Activated gamma-delta T cell treated with anti-CD3 and anti-CD28 coated beads, Interleukin-2, amount 50 U/mL, for 16 hours (primary cell): ENCODE measurements around the gene NXN.
"Not testable (repeated sequence)": the region's sequence is repeated elsewhere in the genome, so short reads cannot be mapped to it uniquely, and the experiment has no call there.

ENCODE experiments used
- DNase-seq: peaks from one replicate; pipeline ENCODE4 v3.0.0-alpha.2; 2020; ENCODE audit warnings: low read depth

The NXN gene

DNA sequence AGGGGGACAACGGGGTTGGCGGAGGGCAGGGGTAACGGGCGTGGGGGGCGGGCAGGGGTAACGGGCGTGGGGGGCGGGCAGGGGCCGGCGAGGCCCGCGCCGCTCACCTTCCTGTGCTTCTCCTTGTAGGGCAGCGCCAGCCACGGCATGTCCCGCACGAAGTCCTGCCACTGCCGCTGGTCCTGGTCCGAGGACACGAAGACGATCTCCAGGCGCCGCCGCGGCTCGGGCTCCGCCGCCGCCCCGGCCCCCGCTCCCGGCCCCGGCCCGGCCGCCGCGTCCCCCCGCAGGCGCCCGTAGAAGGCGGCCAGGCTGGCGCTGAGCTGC is 401 bp downstream of the NXN start:
- DNase-seq = no peak

DNA sequence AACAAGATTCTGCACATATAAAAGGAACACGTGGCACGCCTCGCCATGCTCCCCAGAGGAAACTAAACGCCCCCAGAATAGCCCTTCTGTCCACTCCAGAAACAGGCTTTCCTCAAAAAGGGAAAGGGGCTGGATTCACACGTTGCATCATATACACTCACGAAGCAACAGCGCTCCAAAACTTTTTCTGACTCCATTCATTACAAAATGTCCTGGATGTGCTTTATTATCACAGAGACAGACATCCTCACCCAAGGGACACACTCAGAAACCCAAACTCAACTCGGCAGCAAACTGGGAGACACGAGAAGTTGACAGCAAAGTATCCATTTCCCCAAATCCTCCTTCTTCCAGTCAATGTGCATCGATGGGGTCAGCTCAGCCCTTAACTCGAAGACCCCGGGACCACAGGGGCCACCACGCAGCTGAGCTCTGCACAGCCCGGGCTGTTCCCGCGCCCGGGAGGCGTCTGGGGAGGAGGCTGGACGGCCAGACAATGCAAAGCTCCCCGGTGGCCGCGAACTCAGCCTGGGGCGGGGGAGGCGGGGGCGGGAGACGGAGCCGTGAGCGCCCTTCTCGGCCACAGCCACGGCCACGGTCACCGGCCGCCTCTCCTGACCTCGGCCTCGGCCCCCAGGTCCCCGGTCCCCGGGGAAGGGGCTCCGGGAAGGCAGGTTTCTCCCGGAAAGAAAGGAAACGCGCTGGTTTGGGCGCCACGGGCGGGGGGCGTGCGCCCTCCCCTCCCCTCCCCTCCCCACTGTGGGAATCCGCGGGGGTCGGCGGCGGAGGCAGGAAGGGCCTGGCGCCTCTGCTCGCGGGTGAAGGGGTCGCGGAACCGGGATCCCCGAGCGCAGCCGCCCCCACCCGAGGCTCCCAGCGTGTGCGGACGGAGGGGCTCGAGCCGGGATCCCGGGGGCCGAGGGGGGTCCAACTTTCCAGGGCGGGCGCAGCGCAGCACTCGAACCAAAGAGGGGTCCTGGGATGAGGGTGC is 1.2 kb downstream of the NXN start:
- no peak for DNase-seq

DNA sequence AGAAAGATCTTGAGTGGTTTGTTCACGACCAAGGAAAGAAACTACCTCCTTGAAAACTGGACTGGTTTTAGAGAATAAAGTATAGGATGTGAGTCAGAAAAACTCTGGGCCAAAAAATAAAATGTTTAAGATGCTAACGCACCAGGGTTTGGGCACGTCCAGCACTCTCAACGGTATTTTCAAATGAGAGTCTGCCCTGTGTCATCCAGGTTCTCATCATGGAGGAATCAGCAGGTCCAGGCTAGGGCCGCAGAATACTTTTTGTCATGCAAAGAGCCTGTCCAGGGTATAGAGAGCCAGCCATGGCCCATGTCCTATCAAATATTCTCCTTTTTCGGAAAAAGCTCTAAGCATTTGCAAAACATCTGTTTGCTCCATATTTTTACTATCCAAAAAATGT is 2.4 kb downstream of the NXN start:
- DNase-seq = no peak

DNA sequence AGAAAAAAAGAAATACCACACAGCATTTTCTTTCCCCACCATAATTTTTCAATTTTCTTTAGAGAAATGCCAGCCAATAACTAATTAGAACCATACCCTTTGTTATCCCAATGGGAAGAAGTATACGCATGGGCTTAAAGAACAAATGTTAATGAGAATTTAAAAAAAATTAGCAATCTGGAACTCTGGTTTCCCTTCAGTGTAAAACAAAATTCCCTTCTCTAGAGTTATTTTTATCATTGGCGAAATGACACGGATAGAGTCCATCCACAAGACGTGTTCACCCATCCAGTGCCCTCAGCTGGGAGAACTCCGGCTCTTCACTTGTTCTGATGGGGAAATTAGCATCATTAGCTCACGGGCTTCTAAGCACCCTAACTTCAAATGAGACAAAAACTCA is 3.3 kb downstream of the NXN start:
- DNase-seq = no peak

DNA sequence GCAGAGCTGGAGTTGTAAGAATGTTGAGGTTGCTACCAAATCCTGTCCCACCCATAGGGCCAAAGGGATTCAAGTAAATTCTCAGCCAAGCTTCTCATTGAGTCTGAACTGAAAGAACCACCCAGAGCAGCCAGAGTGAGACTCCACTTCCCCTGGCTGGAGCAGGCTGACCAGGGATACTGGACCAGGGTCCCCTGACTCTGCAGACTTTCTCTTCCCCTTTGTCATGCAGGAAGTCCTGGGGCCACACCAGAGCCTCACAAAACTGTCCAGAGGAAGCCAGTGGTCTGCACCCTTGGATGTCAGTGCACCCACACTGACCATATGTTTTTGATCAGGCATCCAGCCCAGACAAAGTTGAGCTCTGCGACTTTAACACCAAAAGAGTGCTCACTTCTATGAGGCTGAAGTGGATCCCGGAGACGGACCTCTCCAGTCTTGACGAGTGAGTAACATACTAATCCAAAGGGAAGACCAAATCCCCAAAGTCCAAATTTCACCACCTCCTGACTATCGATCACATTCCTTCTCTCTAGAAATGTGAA is 4.1 kb downstream of the NXN start:
- no peak for DNase-seq

DNA sequence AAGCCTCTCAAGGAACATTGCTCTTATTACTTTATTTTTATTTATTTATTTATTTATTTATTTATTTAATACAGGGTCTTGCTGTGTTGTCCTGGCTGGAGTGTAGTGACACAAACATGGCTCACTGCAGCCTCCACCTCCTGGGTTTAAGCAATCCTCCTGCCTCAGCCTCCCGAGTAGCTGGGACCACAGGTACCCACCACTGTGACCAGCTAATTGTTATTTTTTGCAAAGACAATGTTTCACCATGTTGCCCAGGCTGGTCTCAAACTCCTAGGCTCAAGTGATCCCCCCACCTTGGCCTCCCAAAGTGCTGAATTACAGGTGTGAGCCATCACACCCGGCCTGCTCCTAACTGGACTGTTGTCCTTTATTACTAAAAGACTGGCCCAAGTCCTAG is 4.8 kb downstream of the NXN start:
- not testable (repeated sequence) for DNase-seq

DNA sequence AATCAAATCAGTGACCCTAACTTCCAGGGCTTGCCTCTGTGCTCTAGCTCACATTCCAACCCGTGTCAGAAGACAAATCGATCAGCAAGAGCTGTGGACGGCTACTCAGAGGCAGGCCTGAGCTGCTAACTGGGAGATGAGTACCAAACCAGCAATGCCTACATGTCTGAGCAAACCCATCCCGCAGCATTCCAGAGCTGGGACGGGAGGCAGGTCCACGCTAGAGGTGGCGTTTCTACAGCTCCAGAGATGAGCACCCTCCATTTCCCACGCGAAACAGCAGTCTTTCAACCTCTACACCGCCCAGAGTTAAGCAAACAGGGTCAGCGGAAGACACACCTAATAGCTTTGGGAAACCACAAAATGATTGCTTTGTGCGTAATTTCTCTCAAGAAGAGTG is 6.5 kb downstream of the NXN start:
- DNase-seq = no peak

DNA sequence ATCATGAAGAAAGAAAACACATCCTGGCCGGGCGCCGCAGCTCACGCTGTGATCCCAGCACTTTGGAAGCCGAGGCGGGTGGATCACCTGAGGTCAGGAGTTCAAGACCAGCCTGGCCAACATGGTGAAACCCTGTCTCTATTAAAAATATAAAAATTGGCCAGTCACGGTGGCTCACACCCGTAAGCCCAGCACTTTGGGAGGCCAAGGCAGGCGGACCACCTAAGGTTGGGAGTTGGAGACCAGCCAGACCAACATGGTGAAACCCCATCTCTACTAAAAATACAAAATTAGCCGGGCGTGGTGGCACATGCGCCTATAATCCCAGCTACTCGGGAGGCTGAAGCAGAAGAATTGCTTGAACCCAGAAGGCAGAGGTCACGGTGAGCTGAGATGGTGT is 7.7 kb downstream of the NXN start:
- not testable (repeated sequence) for DNase-seq

DNA sequence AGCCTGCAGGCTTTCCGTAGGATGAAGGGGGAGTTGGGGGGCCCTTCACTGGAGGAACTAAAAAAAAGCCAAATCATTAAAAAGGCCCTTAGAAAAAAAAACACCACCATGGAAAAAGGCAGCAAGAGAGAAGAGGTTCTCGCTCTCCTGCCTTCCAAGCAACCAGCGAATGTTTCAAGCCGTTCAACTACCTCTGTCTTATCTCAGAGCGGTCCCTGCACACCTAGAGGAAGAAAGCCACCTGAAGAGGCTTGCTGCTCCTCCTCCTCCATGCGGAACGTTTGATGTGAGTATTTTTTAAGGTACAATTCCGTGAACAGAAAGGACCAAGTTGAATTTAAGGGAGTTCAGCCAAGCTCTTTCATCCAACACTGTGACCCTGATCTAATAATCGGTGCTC is 9.2 kb downstream of the NXN start:
- no peak for DNase-seq

DNA sequence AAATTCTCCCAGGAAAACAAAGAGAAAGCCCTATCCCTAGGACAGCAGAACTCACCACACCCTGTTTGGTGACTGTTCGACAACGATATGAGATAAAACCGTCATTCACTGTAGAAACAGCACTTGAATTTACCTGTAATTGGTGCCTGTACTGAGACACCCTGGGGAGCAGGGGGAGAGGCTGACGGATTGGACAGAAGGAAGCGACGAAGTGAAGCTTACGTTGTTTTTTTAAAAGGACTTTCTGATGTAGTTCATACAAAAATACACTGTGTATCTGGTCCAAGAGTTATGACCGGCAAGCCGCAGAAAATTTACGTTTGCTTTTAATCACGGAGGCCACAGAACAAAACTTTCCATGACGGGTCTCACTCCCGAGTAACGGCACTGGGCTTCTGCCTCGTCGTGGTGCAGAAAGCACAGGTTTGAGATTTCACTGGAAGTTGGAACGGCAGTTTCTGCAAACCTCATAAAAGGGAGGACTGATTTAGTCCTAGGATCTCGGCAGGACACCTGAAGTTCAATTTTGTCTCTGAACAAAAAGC is 9.7 kb downstream of the NXN start:
- no peak for DNase-seq

DNA sequence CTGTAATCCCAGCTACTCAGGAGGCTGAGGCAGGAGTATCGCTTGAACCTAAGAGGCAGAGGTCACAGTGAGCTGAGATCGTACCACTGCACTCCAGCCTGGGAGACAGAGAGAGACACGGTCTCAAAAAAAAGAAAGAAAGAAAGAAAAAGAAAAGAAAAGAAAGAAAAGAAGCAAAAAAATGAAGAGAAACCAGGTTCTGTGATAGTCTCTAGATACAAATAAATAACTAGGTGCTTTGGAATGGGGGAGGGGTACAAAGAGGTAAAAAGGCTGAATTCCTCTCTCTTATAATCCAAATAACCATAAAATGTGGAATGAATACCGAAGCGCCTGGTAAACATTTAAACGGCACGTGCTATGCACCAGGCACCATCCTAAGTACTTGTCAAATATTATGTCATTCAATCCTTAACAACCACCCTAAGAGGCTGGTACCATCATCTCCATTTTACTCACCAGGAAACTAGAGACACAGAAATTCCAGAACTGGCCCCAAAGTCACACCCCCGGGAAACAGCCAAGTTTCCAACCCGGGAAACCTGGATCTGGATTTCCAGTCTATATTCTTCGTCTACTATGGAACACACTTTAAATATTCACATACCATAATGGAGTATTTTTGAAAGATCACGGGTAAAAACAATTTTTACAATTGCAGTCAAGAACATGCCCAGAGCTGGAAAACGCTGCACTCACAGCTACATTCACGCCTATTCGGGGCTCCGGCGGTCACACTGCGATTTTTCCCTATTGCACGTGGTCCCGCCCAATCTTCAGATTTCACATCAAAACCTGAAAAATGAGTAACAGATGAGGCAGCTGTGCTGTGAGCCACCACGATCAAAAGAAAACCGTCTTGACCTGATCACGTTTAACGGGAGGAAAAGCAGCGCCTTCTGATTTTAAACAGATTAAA is 10.5 kb downstream of the NXN start:
- no peak for DNase-seq

DNA sequence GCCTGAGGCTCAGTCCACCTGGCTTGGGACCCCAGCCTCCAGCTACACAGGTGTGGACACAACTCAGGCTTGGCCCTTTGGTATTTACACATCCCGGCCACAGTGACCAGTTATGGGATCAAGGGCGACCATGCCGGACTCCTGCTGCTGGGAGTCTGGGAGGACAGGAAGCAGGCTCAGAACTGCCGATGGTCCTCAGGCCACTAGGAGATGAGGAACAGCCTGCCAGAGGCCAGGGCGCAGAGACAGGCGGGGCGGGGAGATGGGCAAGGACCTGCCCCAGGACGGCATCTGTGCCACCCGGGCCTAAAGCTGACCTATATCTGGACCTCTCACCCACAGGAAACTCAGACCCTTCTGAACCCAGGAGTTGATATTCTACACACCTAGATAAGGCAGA is 12.5 kb downstream of the NXN start:
- DNase-seq = no peak

DNA sequence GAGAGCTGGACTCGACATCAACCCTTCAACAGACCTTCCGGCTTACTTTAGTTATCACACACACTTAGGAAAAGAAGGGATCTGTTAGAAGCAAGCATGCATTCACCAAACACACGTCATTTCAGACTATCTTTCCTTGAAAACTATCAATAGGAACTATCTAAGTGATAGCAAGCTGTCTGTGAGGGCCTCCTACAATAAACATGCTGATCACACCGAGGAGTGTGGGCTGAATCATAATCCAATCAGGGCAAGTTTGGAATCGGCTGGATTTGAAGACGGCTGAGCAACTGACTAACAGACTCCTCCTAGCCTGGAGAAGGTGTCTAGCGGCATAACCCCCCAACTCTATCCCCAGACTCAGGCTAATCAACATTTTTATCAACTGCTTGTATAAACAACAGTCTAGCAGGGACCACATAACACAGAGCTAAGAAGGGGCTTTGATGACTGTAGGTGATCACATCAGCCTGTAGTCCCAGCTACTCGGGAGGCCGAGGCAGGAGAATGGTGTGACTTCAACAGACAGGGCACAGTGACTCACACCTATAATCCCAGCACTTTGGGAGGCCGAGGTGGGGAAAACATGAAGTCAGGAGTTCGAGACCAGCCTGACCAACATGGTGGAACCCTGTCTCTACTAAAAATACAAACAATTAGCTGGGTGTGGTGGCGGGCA is 14.1 kb downstream of the NXN start:
- no peak for DNase-seq

DNA sequence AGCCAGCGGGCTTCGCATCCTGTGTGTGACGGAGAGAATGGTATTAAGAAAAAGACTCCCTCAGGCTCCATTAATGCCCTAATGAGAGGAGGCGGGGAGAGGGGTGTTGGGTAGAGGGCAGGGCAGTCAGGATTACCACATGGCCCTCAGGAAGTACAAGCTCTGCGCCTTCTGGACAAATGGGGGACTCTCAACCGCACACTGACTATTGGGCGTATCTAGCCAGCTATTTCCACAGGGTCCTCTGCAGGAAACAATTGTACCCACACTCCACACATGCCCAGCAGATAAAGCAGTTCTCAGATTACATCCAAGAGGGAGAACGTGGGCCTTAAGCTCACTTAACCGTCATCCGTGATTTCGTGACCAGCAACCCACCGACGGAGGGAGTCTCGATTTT is 14.7 kb downstream of the NXN start:
- DNase-seq = no peak

DNA sequence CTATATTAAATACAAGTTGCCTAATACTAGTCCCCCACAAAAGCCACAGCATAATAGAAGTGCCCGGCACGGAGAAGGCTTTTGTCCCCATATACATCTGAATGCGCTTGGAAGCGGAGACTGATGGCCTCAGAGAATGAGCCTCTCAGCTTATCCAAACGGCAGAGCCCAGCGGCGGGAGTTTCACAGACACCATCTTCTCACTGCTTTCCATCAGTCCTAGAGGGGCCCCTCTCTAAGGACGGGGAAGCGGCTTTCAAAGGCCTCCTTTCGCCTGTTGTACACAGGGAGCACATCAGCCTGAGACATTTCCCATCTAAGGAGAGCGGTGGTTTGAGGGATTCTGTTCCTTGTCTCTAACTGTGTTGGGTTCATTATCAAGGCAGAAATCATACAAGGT is 16.9 kb downstream of the NXN start:
- DNase-seq = no peak

DNA sequence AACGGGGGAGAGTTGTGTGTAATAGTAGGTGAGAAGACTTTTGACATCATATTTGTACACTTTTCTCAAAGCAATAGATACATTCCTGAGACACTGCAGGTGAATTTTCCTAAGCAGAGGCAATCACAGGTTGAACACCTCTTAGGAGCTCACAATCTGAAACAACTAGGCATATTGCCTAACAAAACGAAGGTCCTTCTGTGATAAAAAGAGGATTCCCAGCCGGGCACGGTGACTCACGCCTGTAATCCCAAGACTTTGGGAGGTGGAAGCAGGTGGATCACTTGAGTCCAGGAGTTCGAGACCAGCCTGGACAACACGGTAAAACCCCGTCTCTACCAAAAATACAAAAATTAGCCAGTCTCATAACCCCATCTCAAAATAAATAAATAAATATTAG is 17.4 kb downstream of the NXN start:
- no peak for DNase-seq

DNA sequence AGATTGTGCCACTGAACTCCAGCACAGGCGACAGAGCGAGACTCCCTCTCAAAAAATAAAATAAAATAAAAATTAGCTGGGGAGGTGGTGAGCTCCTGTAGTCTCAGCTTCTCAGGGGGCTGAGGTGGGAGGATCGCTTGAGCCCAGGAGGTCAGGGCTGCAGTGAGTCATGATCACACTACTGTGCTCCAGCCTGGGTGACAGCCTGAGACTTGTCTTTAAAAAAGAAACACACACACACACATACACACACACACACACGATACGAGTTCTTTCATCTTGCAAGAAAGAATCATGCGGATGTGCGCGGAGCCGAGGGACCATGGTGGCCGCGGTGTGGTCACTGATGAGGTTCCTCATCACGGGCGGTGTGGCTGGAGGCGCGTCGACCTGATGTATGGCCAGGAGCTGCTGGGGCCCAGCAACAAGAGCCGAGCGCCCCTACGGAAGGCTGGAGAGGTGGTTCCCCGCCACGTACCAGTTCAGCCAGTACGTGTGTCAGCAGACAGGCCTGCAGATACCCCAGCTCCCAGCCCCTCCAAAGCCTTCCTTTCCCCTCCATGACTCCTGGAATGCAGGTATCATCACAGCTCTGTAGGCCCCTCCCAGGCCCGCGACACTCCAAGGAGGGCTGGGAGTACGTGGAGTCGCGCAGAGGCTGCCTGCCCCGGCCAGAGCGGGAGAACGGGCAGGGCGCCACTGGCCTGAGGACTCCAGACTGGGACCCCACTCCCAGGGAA is 20.7 kb downstream of the NXN start:
- DNase-seq = no peak

DNA sequence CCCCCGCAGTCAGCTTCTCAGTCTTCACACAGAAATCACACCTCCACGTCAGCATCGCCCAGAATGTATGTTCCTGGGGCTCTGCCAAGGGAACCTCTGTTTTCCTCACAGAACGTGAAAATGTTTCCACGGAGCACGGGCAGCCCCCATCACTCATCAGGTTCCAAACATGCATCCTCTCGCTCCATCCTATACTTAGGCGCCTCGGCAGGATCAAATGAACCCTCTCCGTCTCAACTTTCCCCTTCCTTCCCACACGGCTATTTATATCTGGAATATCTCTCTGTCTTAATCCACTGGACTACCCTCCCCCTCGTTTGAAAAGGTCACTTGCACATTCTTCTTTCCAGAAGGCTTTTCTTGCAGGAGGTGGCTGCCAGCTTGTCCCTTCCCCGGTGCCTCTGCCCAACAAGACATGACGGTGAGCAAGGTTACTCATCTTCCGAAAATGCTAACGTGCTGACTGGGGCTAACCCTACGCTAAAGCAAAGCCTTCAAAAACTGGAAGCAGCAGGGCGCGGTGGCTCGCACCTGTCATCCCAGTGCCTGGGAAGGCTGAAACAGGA is 21.6 kb downstream of the NXN start:
- DNase-seq = no peak

DNA sequence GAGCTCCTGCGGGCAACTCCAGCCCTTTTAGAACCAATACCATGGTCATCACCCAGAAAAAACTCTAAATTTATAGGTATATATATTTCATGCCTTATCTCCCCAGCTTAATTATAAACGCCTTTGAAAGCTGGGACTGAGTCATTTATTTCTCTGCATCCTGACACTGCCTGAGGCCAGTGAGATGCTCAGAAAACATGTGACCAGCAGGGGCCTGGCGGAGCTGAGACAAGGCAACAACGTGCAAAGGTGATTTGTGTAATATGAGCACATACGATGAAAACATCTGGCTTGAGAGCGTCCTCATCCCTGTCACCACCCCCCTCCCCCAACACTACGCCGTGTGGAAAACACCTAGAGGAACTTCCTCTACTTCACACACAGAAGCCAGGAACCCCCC is 22.7 kb downstream of the NXN start:
- DNase-seq = no peak

DNA sequence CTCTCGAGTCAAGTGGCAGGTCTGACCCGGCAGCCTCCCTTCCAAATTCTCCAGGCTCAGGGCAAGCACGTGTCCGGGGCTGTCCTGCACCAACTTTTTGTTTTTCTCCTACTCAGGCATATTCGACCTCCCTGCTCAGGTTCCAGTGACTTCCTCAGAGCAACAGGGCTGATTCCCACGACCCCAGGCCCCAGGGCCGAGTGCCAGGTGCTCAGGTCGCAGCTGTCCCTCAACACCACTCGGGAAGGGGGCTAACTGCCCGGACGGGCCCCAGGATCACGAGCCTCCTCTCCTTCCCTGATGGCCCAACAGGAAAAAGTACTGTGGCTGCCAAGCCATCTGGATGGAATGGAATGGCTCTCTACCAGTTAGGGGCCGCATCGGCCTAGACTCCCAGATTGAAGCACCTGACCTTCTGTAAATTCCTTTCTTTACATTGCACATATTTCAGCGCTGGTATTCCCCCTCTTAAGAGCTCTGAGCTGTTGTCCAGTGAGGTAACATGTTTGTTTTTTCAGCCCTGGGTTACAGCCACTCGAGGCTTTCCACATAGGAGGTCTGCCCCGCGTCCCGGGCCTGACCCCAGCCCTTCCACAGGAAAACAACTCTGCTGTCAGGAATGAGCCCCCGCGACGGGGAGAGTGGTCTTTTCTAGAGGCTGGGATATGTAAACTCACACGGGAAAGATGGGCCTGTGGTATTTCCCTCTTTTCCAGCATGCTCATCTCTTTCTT is 25.0 kb downstream of the NXN start:
- DNase-seq = no peak
